Transverse colon (tissue), 4 donors: ENCODE data around the gene PRKG1. TPM values are rescaled to one million over a fixed set of nuclear protein-coding genes. Genes with fewer than 3 reads are reported as not detected.

Source experiments
- DNase-seq: peaks from one replicate; pipeline ENCODE4 v3.0.0-alpha.2; 2019
- H3K27ac ChIP-seq, 4 donors: fragments of 200-600 bp; sonication (generic); 2 replicates each; pipeline ENCODE4 v1.5.1; 2016 to 2018; ENCODE audit warnings: inconsistent platforms in 4 of 4
- H3K27me3 ChIP-seq: fragments of 200-600 bp; sonication (generic); 2 replicates; pipeline ENCODE4 v1.5.1; 2017; ENCODE audit warnings: inconsistent platforms
- H3K36me3 ChIP-seq, 4 donors: fragments of 200-600 bp; sonication (generic); 2 replicates each; pipeline ENCODE4 v1.5.1; 2017 to 2019; ENCODE audit warnings: inconsistent platforms in 4 of 4
- H3K4me1 ChIP-seq, 4 donors: fragments of 200-600 bp; sonication (generic); 2 replicates each; pipeline ENCODE4 v1.5.1; 2017 to 2020; ENCODE audit warnings: inconsistent platforms in 4 of 4
- H3K4me3 ChIP-seq, 4 donors: fragments of 200-600 bp; sonication (generic); 1 replicate in 1 of 4; 2 replicates in 3 of 4; pipeline versions ENCODE4 v1.5.1 to v1.6.1; 2017 to 2019; ENCODE audit warnings: inconsistent platforms in 4 of 4
- H3K9me3 ChIP-seq, 2 donors: fragments of 200-600 bp; sonication (generic); 2 replicates each; pipeline ENCODE4 v1.5.1; 2017 to 2019; ENCODE audit warnings: inconsistent platforms in 2 of 2
- CTCF ChIP-seq, 5 experiments: fragments of 200-600 bp in 3 of 5; fragments of 450-650 bp in 2 of 5; sonication (generic) in 3 of 5; IDR thresholded peaks; 1 replicate in 2 of 5; 2 replicates in 3 of 5; pipeline ENCODE4 v1.5.1; 2016 to 2017; ENCODE audit warnings: antibody characterized with exemption in 5 of 5, inconsistent platforms in 3 of 5, mild to moderate bottlenecking in 2 of 5, moderate library complexity in 1 of 5
- EP300 ChIP-seq: sonication (generic); formaldehyde crosslinking; IDR thresholded peaks from one replicate; pipeline ENCODE4 v1.6.1; 2017; ENCODE audit warnings: antibody characterized with exemption, low read depth
- POLR2A ChIP-seq: fragments of 450-650 bp; IDR thresholded peaks from one replicate; pipeline ENCODE4 v1.6.1; 2016; ENCODE audit warnings: antibody characterized with exemption, mild to moderate bottlenecking, moderate library complexity
- POLR2AphosphoS5 ChIP-seq, 3 donors: sonication (generic); formaldehyde crosslinking; IDR thresholded peaks; one replicate each; pipeline ENCODE4 v1.6.1; 2016; ENCODE audit warnings: antibody characterized with exemption in 3 of 3
- WGBS, 2 donors: methylation state at CpG; one replicate each; pipeline ENCODE4 v1.1.5; 2018; ENCODE audit warnings: low coverage in 1 of 2; 5-methylcytosine and 5-hydroxymethylcytosine counted together
- in situ Hi-C, 4 donors: fragments of 200-750 bp; cut with MboI; loops; one replicate each; pipeline versions ENCODE4 v1.15.0 to v1.15.1; 2017; ENCODE audit warnings: low sequenced_read_pairs in 3 of 4, low pct_ligation_motif_present in 1 of 4, low pct_unique_long_range_greater_than_20kb in 1 of 4
- intact Hi-C: fragments of 100-400 bp; cut with DNase I; formaldehyde crosslinking; loops from one replicate; pipeline ENCODE4 v1.15.1; 2023; ENCODE audit warnings: low total_unique reads
- total RNA-seq, 4 donors: library from RNA; depleted of rRNA; stranded (reverse); fragments of >200 nt; gene quantifications; one replicate each; pipeline ENCODE4 v1.1.0, GENCODE V29; 2016

The PRKG1 gene
- total RNA-seq, 4 donors from 2014 or later, result 17.6 to 30.6 (median 26.9) TPM

GRCh38 chr10:52143338-52143737, 1069.1 kb downstream of the PRKG1 start:
- H3K9me3 ChIP-seq, result no peaks in the 10 kb centered on the region
- intact Hi-C loops (no loop called here), in situ Hi-C loops (no loop called here)
- H3K36me3 ChIP-seq, result no peaks in the 10 kb centered on the region
- DNase-seq, result no peak
- no peak overlapping the region for H3K27ac ChIP-seq
- no peaks in the 10 kb centered on the region for H3K27me3 ChIP-seq
- H3K4me1 ChIP-seq, result no peaks in the 10 kb centered on the region
- TF ChIP-seq CTCF (IDR thresholded peaks at IDR 0.05) (no peak), POLR2AphosphoS5 (IDR thresholded peaks at IDR 0.05) (no peak), POLR2A (no peak), EP300 (no peak)
- 77% methylated on average over 1 of the region's 1 CpG; no CpG with 5 or more reads in 1 of the 2 donors for WGBS, 2 donors
- no peak overlapping the region for H3K4me3 ChIP-seq

GRCh38 chr10:52145636-52146035, 1071.3 kb downstream of the PRKG1 start:
- no peaks in the 10 kb centered on the region for H3K36me3 ChIP-seq
- H3K4me3 ChIP-seq, result no peak overlapping the region
- no peak for DNase-seq
- WGBS, 2 donors, result 21% methylated on average over 1 of the region's 1 CpG; no CpG with 5 or more reads in 1 of the 2 donors
- in situ Hi-C loops, result no loop called here
- no peaks in the 10 kb centered on the region for H3K27me3 ChIP-seq
- intact Hi-C loops, result no loop called here
- TF ChIP-seq POLR2A (no peak), CTCF (IDR thresholded peaks at IDR 0.05) (no peak), EP300 (no peak), POLR2AphosphoS5 (IDR thresholded peaks at IDR 0.05) (no peak)
- no peaks in the 10 kb centered on the region for H3K9me3 ChIP-seq
- no peak overlapping the region for H3K27ac ChIP-seq
- H3K4me1 ChIP-seq, result no peaks in the 10 kb centered on the region

- intact Hi-C loops, result no loop called here
- TF ChIP-seq CTCF (IDR thresholded peaks at IDR 0.05) (no peak), EP300 (no peak), POLR2AphosphoS5 (IDR thresholded peaks at IDR 0.05) (no peak), POLR2A (no peak)
- 70 to 83% methylated on average over 2 of the region's 2 CpGs for WGBS, 2 donors
- no peak for DNase-seq
- in situ Hi-C loops, result no loop called here
- H3K36me3 ChIP-seq, result no peaks in the 10 kb centered on the region
- H3K27ac ChIP-seq, result no peak overlapping the region
- H3K9me3 ChIP-seq, result no peaks in the 10 kb centered on the region
- no peaks in the 10 kb centered on the region for H3K4me1 ChIP-seq
- no peak overlapping the region for H3K4me3 ChIP-seq
- H3K27me3 ChIP-seq, result no peaks in the 10 kb centered on the region
Observed at GRCh38 chr10:52146766-52147165, 1072.5 kb downstream of the PRKG1 start.

- TF ChIP-seq POLR2A (no peak), POLR2AphosphoS5 (IDR thresholded peaks at IDR 0.05) (no peak), EP300 (no peak), CTCF (IDR thresholded peaks at IDR 0.05) (no peak)
- no peaks in the 10 kb centered on the region for H3K36me3 ChIP-seq
- H3K27me3 ChIP-seq, result no peaks in the 10 kb centered on the region
- no peaks in the 10 kb centered on the region for H3K4me1 ChIP-seq
- intact Hi-C loops (no loop called here), in situ Hi-C loops (no loop called here)
- WGBS, 2 donors, result 80 to 95% methylated on average over 1 to 4 of the region's 4 CpGs
- DNase-seq, result no peak
- H3K4me3 ChIP-seq, result no peak overlapping the region
- H3K9me3 ChIP-seq, result peaks cover 0 to 8% of the 10 kb centered on the region in 2 donors
- no peak overlapping the region for H3K27ac ChIP-seq
Observed at GRCh38 chr10:52170776-52171175, 1096.5 kb downstream of the PRKG1 start.
